Lower leg skin (tissue), 4 donors: ENCODE data around the gene DLGAP1. TPM values are rescaled to one million over a fixed set of nuclear protein-coding genes. Genes with fewer than 3 reads are reported as not detected.

Source experiments
- DNase-seq, 2 donors: peaks; one replicate each; pipeline ENCODE4 v3.0.0-alpha.2; 2019; ENCODE audit warnings: low spot score in 2 of 2
- H3K4me3 ChIP-seq: fragments of 200-600 bp; sonication (generic); 2 replicates; pipeline ENCODE4 v1.5.1; 2017; ENCODE audit warnings: mild to moderate bottlenecking, low read depth; ENCODE audit not compliant: poor library complexity, severe bottlenecking
- CTCF ChIP-seq, 3 donors: fragments of 450-650 bp; IDR thresholded peaks; one replicate each; pipeline ENCODE4 v1.5.1; 2016; ENCODE audit warnings: antibody characterized with exemption in 3 of 3, mild to moderate bottlenecking in 3 of 3, moderate library complexity in 2 of 3
- POLR2A ChIP-seq, 2 donors: fragments of 450-650 bp; IDR thresholded peaks; one replicate each; pipeline ENCODE4 v1.6.1; 2016 to 2017; ENCODE audit warnings: antibody characterized with exemption in 2 of 2, mild to moderate bottlenecking in 1 of 2, moderate library complexity in 1 of 2
- WGBS, 2 donors: methylation state at CpG; one replicate each; pipeline ENCODE4 v1.1.5; 2018; 5-methylcytosine and 5-hydroxymethylcytosine counted together
- intact Hi-C: fragments of 100-400 bp; cut with DNase I; formaldehyde crosslinking; loops from one replicate; pipeline ENCODE4 v1.15.0; 2023; ENCODE audit warnings: low total_unique reads
- total RNA-seq, 4 donors: library from RNA; depleted of rRNA; stranded (reverse); fragments of >200 nt; gene quantifications; one replicate each; pipeline ENCODE4 v1.1.0, GENCODE V29; 2016

DLGAP1 gene
- total RNA-seq, 4 donors from 2014 or later, result 0.34 to 1.3 (median 0.82) TPM

GRCh38 chr18:4384932-4385331, 70.2 kb downstream of the DLGAP1 start:
- no peak for DNase-seq
- 35 to 40% methylated on average over 3 of the region's 3 CpGs for WGBS, 2 donors
- intact Hi-C loops, result no loop called here
- TF ChIP-seq POLR2A (IDR thresholded peaks at IDR 0.05) (no peak), CTCF (IDR thresholded peaks at IDR 0.05) (no peak)
- H3K4me3 ChIP-seq, result no peak overlapping the region

GRCh38 chr18:4374564-4374963, 80.5 kb downstream of the DLGAP1 start:
- no peak for DNase-seq
- TF ChIP-seq POLR2A (IDR thresholded peaks at IDR 0.05) (no peak), CTCF (IDR thresholded peaks at IDR 0.05) (no peak)
- intact Hi-C loops, result loop anchor here (5.0 kb wide), 1 partner anchor 353 kb away; no protein-coding TSS in a partner anchor

GRCh38 chr18:4369705-4370104, 85.4 kb downstream of the DLGAP1 start:
- WGBS, 2 donors, result 84 to 89% methylated on average over 4 of the region's 4 CpGs
- no peak overlapping the region for H3K4me3 ChIP-seq
- intact Hi-C loops, result loop anchor here (5.0 kb wide), 1 partner anchor 358 kb away; no protein-coding TSS in a partner anchor
- no peak for DNase-seq
- no peak for TF ChIP-seq CTCF (IDR thresholded peaks at IDR 0.05)
- no peak for TF ChIP-seq POLR2A (IDR thresholded peaks at IDR 0.05)

More at GRCh38 chr18:4374564-4374963, 80.5 kb downstream of the DLGAP1 start:
- WGBS, 2 donors, result 71 to 88% methylated on average over 1 of the region's 1 CpG
- no peak overlapping the region for H3K4me3 ChIP-seq

- H3K4me3 ChIP-seq, result no peak overlapping the region
- 78 to 90% methylated on average over 2 of the region's 2 CpGs for WGBS, 2 donors
- intact Hi-C loops, result no loop called here
- TF ChIP-seq CTCF (IDR thresholded peaks at IDR 0.05) (no peak), POLR2A (IDR thresholded peaks at IDR 0.05) (no peak)
- no peak for DNase-seq
Observed at GRCh38 chr18:4360221-4360715, 94.8 kb downstream of the DLGAP1 start.

GRCh38 chr18:4358618-4359017, 96.5 kb downstream of the DLGAP1 start:
- intact Hi-C loops, result no loop called here
- H3K4me3 ChIP-seq, result no peak overlapping the region
- WGBS, 2 donors, result 73 to 74% methylated on average over 4 of the region's 4 CpGs
- no peak for DNase-seq
- no peak for TF ChIP-seq CTCF (IDR thresholded peaks at IDR 0.05)
- TF ChIP-seq POLR2A (IDR thresholded peaks at IDR 0.05), result no peak

GRCh38 chr18:4357579-4357978, 97.5 kb downstream of the DLGAP1 start:
- 78 to 79% methylated on average over 4 of the region's 4 CpGs for WGBS, 2 donors
- TF ChIP-seq CTCF (IDR thresholded peaks at IDR 0.05), result no peak
- no peak for TF ChIP-seq POLR2A (IDR thresholded peaks at IDR 0.05)
- no peak overlapping the region for H3K4me3 ChIP-seq
- intact Hi-C loops, result no loop called here
- DNase-seq, result no peak
